GM19397 (cell line): ENCODE results near the gene CCL21.

Experiments used
- ATAC-seq: cut with Tn5 transposase; IDR thresholded peaks from one replicate; pipeline ENCODE4 v1.9.1; 2021; ENCODE audit warnings: mild to moderate bottlenecking, moderate library complexity; ENCODE audit not compliant: unreplicated experiment

Gene CCL21

GRCh38 chr9:34675048-34675714 lies 34.8 kb downstream of the CCL21 start:
- no peak for ATAC-seq

- ATAC-seq, result no peak
These were observed 35.5 kb downstream of the CCL21 start for GRCh38 chr9:34674440-34674839.

DNA sequence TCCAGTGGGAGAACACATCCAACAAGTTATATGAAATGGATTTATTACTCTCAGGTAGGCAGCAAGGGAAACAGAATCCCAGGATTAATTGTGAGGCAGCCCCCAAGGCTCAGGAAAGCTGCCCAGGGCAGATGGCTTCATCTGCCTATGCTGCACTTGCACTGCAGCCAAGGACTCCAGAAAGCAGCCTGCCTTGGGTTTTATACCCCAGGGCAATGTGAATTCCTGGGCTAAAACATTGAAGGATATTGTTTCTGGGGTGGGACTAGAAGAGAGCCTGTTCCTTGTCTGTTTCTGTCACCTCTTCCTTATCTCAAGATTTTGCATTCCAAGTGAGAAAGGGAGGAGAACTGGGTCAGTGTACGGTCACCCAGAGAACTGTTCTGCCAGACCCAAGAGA lies 38.6 kb downstream of the CCL21 start:
- ATAC-seq, result no peak

DNA sequence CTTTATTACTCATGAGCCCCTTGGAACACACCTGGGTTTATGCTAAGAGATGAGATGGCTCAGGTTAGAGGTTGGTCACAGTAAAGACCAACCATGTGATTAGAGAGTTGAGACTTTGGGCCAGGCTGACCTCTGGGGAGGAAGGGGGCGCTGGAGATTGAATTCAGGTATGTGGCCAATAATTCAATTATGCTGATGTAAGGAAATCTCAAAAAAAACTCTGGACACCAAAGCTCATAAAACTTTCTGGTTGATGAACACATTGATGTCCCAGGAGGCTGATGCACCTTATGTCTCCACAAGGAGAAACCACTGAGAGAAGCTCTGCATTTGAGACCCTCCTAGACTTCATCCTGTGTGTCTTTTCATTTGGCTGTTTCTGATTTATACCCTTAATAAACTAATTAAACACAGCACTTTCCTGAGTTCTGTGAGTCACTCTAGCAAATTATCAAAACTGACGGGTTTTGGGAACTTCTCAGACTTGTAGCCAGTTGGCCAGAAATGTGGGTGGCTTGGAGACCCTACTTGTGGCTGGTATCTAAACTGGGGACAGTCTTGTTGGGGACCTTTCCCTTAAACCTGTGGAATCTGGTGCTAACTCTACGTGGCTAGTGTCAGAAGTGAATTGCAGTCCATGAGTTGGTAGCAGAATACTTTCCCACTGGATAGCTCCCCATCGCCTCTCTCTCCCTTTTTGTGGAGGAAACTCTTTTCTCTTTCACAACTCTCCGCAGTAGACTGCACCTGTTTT lies 40.0 kb downstream of the CCL21 start:
- no peak for ATAC-seq

DNA sequence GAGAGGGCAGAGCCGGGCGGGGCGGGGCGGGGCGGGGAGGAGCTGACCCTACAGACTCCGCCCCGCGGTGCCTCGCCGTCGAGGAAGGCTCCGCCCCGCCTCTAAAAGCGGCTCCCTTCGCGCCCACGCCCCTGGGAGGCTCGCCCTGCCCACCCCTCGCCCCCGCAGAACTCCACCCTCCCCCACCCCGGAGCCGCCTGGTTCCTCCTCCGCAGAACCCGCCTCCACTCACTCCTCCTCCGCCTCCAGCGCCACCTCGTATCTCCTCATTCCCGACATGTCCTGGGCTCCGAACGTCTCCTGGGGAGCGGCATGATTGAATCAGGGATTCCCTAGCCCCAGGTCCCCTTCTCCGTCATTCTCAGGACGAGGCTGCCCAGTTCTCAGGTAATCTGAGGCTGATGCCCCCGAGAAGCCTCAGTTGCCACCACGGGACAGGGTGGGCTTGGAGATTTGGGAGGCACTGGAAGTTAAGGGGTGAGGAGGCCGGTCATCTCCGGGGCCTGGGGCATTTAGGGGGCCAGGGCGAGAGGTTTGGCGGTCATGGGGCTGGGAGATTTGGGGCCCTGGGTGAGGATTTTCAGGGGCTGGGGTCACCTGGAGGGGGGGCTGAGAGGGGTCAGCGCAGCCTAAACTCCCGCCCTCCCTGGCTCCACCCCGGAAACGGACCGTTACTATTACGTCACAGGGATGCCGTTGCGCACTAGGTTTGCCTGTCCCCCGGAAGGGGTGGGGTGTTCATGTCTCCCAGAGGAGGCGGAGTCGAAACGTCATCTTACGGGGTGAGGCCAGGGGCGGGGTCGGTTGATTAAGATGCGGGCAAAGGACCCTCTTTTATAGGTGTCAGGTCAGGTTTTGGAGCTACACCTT lies 44.3 kb downstream of the CCL21 start:
- ATAC-seq, result peak; percentile 63

GRCh38 chr9:34665067-34665380 lies 44.9 kb downstream of the CCL21 start:
- ATAC-seq, result peak; percentile 27

GRCh38 chr9:34664281-34665066 lies 45.5 kb downstream of the CCL21 start:
- ATAC-seq, result no peak

- ATAC-seq, result no peak
These were observed 46.7 kb downstream of the CCL21 start for GRCh38 chr9:34663303-34663605.

GRCh38 chr9:34662526-34663302 lies 47.2 kb downstream of the CCL21 start, which contains the start of gene CCL27:
CCL27 (minus strand) TSS chr9:34662657; CDS start chr9:34662633, 24 bp downstream.
- no peak for ATAC-seq

DNA sequence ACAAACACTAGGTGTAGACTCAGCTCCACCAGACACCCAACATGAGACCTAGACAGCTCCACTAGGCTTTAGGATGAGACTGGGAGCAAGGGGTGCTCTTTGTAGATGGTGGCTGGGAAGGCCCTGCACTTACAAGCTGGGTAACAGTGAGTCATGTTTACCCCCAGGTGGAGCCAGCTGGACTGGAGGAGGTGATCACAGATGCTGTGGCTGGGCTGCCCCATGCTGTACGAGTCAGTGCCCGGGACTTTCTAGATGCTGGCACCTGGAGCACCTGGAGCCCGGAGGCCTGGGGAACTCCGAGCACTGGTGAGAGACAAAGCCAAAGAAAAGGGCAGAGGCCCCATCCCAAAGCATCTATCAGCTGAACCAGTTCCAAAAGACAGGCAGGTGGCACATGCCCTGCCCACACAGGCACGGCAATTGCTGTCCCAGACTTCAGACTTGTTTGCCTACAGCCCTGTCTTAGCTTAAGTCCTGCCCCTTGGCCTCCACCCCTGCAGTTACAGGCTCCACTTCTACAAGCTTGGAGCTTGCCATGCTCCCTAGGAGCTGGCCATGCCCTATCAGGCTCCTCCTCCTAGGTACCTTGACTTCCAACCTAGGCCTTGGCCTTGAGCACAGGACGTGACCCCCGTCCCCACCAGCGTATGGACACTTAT lies 50.2 kb downstream of the CCL21 start:
- no peak for ATAC-seq
